ENCODE results near the gene IFT57.

IFT57 gene

DNA sequence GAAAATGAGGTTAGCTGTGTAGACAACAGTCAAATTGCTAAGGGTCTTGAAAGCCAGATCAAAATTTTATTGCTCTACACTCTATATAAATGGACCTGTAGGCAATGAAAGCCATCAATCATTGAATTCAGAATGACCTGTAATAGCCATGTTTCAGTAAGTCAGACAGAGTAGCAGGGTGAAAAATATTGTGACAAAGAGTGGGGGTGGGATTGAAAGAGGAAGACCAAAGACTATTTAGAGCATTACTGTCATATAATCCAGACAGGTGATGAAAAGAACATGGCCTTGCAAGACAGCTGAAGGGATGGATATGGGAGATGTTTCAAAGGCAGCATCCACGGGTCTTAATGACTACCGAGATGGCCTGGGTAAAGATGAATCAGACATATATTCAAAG lies 22.2 kb downstream of the IFT57 start:
- Histone ChIP-seq H3K9me3 (ENCODE audit: insufficient read depth, low read length, severe bottlenecking) (no peaks in the 10 kb centered on the region), H3K79me2 (ENCODE audit: insufficient read depth, low read length) (no peaks in the 10 kb centered on the region), H3K9ac (ENCODE audit: low read depth, low read length) (no peak overlapping the region), H4K20me1 (ENCODE audit: insufficient read depth, low read length) (no peaks in the 10 kb centered on the region), H3K4me1 (ENCODE audit: insufficient read depth, low read length) (no peaks in the 10 kb centered on the region), H3K4me3 (ENCODE audit: low read depth in 1 of 2, low read length in 2 of 2) (no peak overlapping the region), H3K27me3 (ENCODE audit: insufficient read depth, low read length, poor library complexity) (no peaks in the 10 kb centered on the region), H3K27ac (ENCODE audit: low read length) (no peak overlapping the region), H3K4me2 (ENCODE audit: insufficient read depth, low read length) (no peak overlapping the region), H3K36me3 (ENCODE audit: insufficient read depth, low read length) (no peaks in the 10 kb centered on the region), H2AFZ (ENCODE audit: low read depth, low read length) (no peak overlapping the region)
- TF ChIP-seq, protein P1, sequence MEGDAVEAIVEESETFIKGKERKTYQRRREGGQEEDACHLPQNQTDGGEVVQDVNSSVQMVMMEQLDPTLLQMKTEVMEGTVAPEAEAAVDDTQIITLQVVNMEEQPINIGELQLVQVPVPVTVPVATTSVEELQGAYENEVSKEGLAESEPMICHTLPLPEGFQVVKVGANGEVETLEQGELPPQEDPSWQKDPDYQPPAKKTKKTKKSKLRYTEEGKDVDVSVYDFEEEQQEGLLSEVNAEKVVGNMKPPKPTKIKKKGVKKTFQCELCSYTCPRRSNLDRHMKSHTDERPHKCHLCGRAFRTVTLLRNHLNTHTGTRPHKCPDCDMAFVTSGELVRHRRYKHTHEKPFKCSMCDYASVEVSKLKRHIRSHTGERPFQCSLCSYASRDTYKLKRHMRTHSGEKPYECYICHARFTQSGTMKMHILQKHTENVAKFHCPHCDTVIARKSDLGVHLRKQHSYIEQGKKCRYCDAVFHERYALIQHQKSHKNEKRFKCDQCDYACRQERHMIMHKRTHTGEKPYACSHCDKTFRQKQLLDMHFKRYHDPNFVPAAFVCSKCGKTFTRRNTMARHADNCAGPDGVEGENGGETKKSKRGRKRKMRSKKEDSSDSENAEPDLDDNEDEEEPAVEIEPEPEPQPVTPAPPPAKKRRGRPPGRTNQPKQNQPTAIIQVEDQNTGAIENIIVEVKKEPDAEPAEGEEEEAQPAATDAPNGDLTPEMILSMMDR (IDR thresholded peaks at IDR 0.05; ENCODE audit: borderline replicate concordance, extremely low read depth, low read length, poor library complexity, severe bottlenecking), result no peak
- TF ChIP-seq EZH2 (IDR thresholded peaks at IDR 0.05; ENCODE audit: borderline replicate concordance, low read depth, low read length, severe bottlenecking), result no peak
- no peak for ATAC-seq (ENCODE audit: insufficient read depth, low read depth)
- no peak for DNase-seq

DNA sequence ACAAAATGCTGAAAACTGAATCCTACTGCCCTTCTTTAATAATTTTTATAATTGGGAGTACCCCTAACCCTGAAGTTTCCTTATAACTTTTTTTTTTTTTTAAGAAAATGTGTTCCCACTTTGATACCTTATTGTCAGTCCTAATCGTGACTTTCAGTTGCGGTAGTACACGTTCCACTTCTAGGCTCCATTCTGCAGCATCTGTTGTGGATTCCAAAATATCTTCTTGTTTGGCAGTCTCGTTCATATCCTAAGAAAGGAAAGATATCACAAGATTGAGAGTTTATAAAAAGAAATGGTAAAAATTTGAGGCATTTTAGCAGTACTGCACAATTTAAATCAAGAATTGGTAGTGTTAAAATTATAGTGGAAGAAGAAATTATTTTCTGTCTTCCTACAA lies 30.8 kb downstream of the IFT57 start:
- H2AFZ ChIP-seq (ENCODE audit: low read depth, low read length), result no peak overlapping the region
- H3K27ac ChIP-seq (ENCODE audit: low read length), result no peak overlapping the region
- peaks cover 5% of the 10 kb centered on the region; the same call in 1 of the 2 replicates for H3K36me3 ChIP-seq (ENCODE audit: insufficient read depth, low read length)
- no peak overlapping the region for H3K4me2 ChIP-seq (ENCODE audit: insufficient read depth, low read length)
- no peak overlapping the region for H3K9ac ChIP-seq (ENCODE audit: low read depth, low read length)
- H4K20me1 ChIP-seq (ENCODE audit: insufficient read depth, low read length), result no peaks in the 10 kb centered on the region
- H3K79me2 ChIP-seq (ENCODE audit: insufficient read depth, low read length), result no peaks in the 10 kb centered on the region
- H3K27me3 ChIP-seq (ENCODE audit: insufficient read depth, low read length, poor library complexity), result no peaks in the 10 kb centered on the region
- H3K4me1 ChIP-seq (ENCODE audit: insufficient read depth, low read length), result no peaks in the 10 kb centered on the region
- DNase-seq, result no peak
- TF ChIP-seq EZH2 (IDR thresholded peaks at IDR 0.05; ENCODE audit: borderline replicate concordance, low read depth, low read length, severe bottlenecking), result no peak
- TF ChIP-seq, protein P1 (IDR thresholded peaks at IDR 0.05; ENCODE audit: borderline replicate concordance, extremely low read depth, low read length, poor library complexity, severe bottlenecking), result no peak
- peaks cover 3% of the 10 kb centered on the region for H3K9me3 ChIP-seq (ENCODE audit: insufficient read depth, low read length, severe bottlenecking)
- no peak for ATAC-seq (ENCODE audit: insufficient read depth, low read depth)
- no peak overlapping the region for H3K4me3 ChIP-seq (ENCODE audit: low read depth in 1 of 2, low read length in 2 of 2)

DNA sequence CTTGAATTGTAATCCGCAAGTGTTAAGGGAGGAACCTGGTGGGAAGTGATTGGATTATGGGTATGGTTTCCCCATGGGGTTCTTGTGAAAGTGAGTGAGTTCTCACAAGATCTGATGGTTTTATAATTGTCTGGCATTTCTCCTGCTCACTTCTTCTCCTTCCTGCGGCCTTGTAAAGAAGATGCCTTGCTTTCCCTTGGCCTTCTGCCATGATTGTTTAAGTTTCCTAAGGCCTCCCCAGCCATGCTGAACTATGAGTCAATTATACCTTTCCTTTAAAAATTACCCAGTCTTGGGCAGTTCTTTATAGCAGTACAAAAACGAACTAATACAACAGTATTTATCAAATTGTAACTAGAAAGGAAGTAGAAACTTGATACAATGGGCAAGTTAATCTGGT lies 31.9 kb downstream of the IFT57 start:
- TF ChIP-seq EZH2 (IDR thresholded peaks at IDR 0.05; ENCODE audit: borderline replicate concordance, low read depth, low read length, severe bottlenecking), result no peak
- TF ChIP-seq, protein P1 (IDR thresholded peaks at IDR 0.05; ENCODE audit: borderline replicate concordance, extremely low read depth, low read length, poor library complexity, severe bottlenecking), result no peak
- peaks cover 5% of the 10 kb centered on the region; the same call in 1 of the 2 replicates for H3K36me3 ChIP-seq (ENCODE audit: insufficient read depth, low read length)
- H3K27ac ChIP-seq (ENCODE audit: low read length), result no peak overlapping the region
- no peak overlapping the region for H3K9ac ChIP-seq (ENCODE audit: low read depth, low read length)
- no peak for DNase-seq
- no peaks in the 10 kb centered on the region for H3K27me3 ChIP-seq (ENCODE audit: insufficient read depth, low read length, poor library complexity)
- H3K9me3 ChIP-seq (ENCODE audit: insufficient read depth, low read length, severe bottlenecking), result peaks cover 3% of the 10 kb centered on the region
- ATAC-seq (ENCODE audit: insufficient read depth, low read depth), result no peak
- no peak overlapping the region for H3K4me2 ChIP-seq (ENCODE audit: insufficient read depth, low read length)
- H4K20me1 ChIP-seq (ENCODE audit: insufficient read depth, low read length), result no peaks in the 10 kb centered on the region
- no peaks in the 10 kb centered on the region for H3K79me2 ChIP-seq (ENCODE audit: insufficient read depth, low read length)
- H3K4me1 ChIP-seq (ENCODE audit: insufficient read depth, low read length), result no peaks in the 10 kb centered on the region
- H2AFZ ChIP-seq (ENCODE audit: low read depth, low read length), result no peak overlapping the region
- H3K4me3 ChIP-seq (ENCODE audit: low read depth in 1 of 2, low read length in 2 of 2), result no peak overlapping the region

DNA sequence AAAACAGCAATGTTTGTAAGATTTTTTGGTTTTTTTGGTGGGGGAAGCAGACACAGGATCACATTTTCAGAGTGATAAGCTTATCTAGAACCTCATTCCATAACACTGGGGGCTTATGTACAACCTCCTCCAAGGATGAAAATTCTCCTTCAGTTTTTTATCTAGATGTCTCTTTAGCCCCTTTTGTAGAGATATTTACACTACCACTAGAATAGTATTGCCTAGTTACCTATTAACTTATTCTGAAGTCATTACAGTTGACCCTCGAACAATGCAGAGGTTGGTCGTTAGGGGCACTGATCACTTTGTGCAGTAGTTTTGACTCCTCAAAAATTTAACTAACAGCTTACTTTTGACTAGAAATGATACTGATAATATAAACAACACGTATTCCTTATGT lies 32.8 kb downstream of the IFT57 start:
- H3K4me1 ChIP-seq (ENCODE audit: insufficient read depth, low read length), result no peaks in the 10 kb centered on the region
- no peak for ATAC-seq (ENCODE audit: insufficient read depth, low read depth)
- H3K9me3 ChIP-seq (ENCODE audit: insufficient read depth, low read length, severe bottlenecking), result peaks cover under 1% of the 10 kb centered on the region
- TF ChIP-seq, protein P1 (IDR thresholded peaks at IDR 0.05; ENCODE audit: borderline replicate concordance, extremely low read depth, low read length, poor library complexity, severe bottlenecking), result no peak
- TF ChIP-seq EZH2 (IDR thresholded peaks at IDR 0.05; ENCODE audit: borderline replicate concordance, low read depth, low read length, severe bottlenecking), result no peak
- H3K27ac ChIP-seq (ENCODE audit: low read length), result no peak overlapping the region
- no peak overlapping the region for H3K4me2 ChIP-seq (ENCODE audit: insufficient read depth, low read length)
- H3K36me3 ChIP-seq (ENCODE audit: insufficient read depth, low read length), result peaks cover 5% of the 10 kb centered on the region; the same call in 1 of the 2 replicates
- H3K27me3 ChIP-seq (ENCODE audit: insufficient read depth, low read length, poor library complexity), result no peaks in the 10 kb centered on the region
- H2AFZ ChIP-seq (ENCODE audit: low read depth, low read length), result no peak overlapping the region
- no peaks in the 10 kb centered on the region for H3K79me2 ChIP-seq (ENCODE audit: insufficient read depth, low read length)
- DNase-seq, result no peak
- no peaks in the 10 kb centered on the region for H4K20me1 ChIP-seq (ENCODE audit: insufficient read depth, low read length)
- no peak overlapping the region for H3K4me3 ChIP-seq (ENCODE audit: low read depth in 1 of 2, low read length in 2 of 2)
- H3K9ac ChIP-seq (ENCODE audit: low read depth, low read length), result no peak overlapping the region
